Measurements from ENCODE around the gene CHN1.

The CHN1 gene

DNA sequence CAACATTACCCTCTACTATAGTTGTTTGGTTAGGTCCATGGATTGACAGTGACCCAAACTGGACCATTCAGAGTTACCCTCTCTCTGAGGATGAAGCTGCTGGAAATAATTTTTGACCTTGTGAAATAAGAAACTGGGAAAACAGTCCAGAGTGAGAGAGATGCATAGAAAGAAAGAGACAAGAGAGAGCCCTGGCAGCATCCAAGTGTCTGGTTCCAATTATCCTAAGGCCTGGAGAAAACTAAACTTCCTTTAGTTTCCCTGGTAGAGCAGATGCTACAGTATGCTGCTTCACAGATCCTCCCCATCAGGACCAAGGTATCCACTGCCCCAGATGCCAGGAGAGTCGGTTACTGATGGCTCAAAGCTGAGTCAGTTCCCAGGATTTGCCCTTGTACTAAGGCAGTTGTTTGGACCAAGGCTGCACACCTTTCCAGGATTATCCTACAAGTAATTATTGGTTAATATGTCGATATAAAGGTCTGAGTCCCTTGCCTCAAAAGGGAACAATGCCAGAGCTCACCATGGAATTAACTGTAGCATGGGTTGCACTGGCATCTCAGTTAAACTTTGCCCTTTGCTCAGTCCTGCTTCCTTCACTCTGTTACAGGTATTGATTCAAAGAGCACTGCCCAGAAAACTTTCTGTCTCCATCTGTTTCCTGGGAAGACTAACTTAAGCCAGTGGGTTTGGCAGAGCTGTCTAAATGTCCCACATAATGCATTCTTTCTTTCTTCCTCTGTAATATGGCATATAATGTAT is 14.6 kb upstream of the CHN1 start:
- H4K8ac ChIP-seq (ENCODE audit: low read length) = no peak overlapping the region
- no peaks in the 10 kb centered on the region for H3K36me3 ChIP-seq (ENCODE audit: control insufficient read depth in 1 of 2, insufficient read depth in 2 of 2, low read depth in 1 of 2, low read length in 2 of 2)
- H3K4me2 ChIP-seq (ENCODE audit: low read length, poor library complexity, severe bottlenecking) = no peak overlapping the region
- WGBS = 83% methylated on average over 2 of the region's 2 CpGs
- H3K27ac ChIP-seq (ENCODE audit: low read length, poor library complexity, severe bottlenecking) = no peak overlapping the region
- H2AK5ac ChIP-seq (ENCODE audit: low read length, severe bottlenecking) = no peak overlapping the region
- DNase-seq = no peak
- H3K23ac ChIP-seq (ENCODE audit: low read length in 2 of 2) = no peak overlapping the region
- no peak overlapping the region for H3K9ac ChIP-seq (ENCODE audit: low read length)
- no peak overlapping the region for H3K14ac ChIP-seq (ENCODE audit: low read length in 2 of 2)
- no peaks in the 10 kb centered on the region for H3K27me3 ChIP-seq (ENCODE audit: control insufficient read depth in 1 of 2, insufficient read depth in 1 of 2, low read length in 2 of 2)
- H3K9me3 ChIP-seq (ENCODE audit: control insufficient read depth, low read length) = no peaks in the 10 kb centered on the region
- H2BK120ac ChIP-seq (ENCODE audit: low read depth, low read length) = no peak overlapping the region
- H2BK15ac ChIP-seq (ENCODE audit: low read depth, poor library complexity, severe bottlenecking) = no peak overlapping the region
- H3K4me1 ChIP-seq (ENCODE audit: control insufficient read depth, insufficient read depth, low read depth, low read length) = no peaks in the 10 kb centered on the region
- H3K79me1 ChIP-seq (replicated peaks; ENCODE audit: low read length, poor library complexity, severe bottlenecking) = no peaks in the 10 kb centered on the region
- no peak overlapping the region for H2BK12ac ChIP-seq (ENCODE audit: low read length in 2 of 2)
- H3K18ac ChIP-seq (ENCODE audit: low read depth in 1 of 2, low read length in 2 of 2) = no peak overlapping the region
- H2BK5ac ChIP-seq (ENCODE audit: low read depth, low read length, poor library complexity, severe bottlenecking) = no peak overlapping the region
- no peak overlapping the region for H4K91ac ChIP-seq (ENCODE audit: low read length)
- no peak overlapping the region for H2AFZ ChIP-seq (ENCODE audit: low read depth, low read length)
- no peak overlapping the region for H3K4ac ChIP-seq (ENCODE audit: low read depth in 1 of 2, low read length in 2 of 2)
- no peak overlapping the region for H3K4me3 ChIP-seq (ENCODE audit: insufficient read depth in 1 of 2, low read depth in 1 of 2, low read length in 2 of 2)

DNA sequence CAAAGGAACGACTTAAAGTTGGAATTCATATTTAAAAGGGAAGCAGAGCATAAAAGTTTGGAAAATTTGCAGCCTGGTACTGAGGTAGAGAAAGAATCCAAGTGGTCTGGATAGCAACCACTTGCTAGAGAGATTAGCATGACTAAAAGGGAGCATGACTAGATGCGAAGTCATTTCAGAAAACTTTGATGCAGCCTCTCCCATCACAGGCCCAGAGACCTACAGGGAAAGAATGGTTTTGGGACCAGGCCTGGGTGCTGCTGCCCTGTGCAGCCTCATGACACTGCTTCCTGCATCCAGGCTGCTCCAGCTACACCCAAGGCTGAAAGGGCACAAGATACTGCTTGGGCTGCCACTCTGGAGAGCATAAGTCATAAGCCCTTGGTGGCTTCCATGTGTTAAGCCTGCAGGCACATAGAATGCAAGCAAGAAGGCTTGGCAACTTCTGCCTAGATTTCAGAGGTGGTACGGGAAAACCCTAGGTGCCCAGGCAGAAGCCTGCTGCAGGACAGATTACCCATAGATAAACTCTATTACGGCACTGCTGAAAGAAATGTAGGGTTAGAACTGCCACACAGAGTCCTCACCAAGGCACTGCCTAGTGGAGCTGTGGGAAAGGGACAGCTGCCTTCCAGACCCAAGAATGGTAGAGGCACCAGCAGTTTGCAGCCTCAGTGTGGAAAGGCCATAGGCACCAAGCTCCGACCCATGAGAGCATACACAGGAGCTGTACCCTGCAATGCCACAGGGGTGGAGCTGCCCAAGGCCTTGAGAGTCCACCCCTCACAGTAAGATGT is 12.6 kb upstream of the CHN1 start:
- Histone ChIP-seq H3K4me1 (ENCODE audit: control insufficient read depth, insufficient read depth, low read depth, low read length) (no peaks in the 10 kb centered on the region), H2BK15ac (ENCODE audit: low read depth, poor library complexity, severe bottlenecking) (no peak overlapping the region), H3K27me3 (ENCODE audit: control insufficient read depth in 1 of 2, insufficient read depth in 1 of 2, low read length in 2 of 2) (no peaks in the 10 kb centered on the region), H3K9ac (ENCODE audit: low read length) (no peak overlapping the region), H2BK5ac (ENCODE audit: low read depth, low read length, poor library complexity, severe bottlenecking) (no peak overlapping the region), H3K4me2 (ENCODE audit: low read length, poor library complexity, severe bottlenecking) (no peak overlapping the region), H3K4me3 (ENCODE audit: insufficient read depth in 1 of 2, low read depth in 1 of 2, low read length in 2 of 2) (no peak overlapping the region), H3K36me3 (ENCODE audit: control insufficient read depth in 1 of 2, insufficient read depth in 2 of 2, low read depth in 1 of 2, low read length in 2 of 2) (no peaks in the 10 kb centered on the region), H3K23ac (ENCODE audit: low read length in 2 of 2) (no peak overlapping the region), H2BK120ac (ENCODE audit: low read depth, low read length) (no peak overlapping the region), H3K18ac (ENCODE audit: low read depth in 1 of 2, low read length in 2 of 2) (no peak overlapping the region), H2AK5ac (ENCODE audit: low read length, severe bottlenecking) (no peak overlapping the region), H4K8ac (ENCODE audit: low read length) (no peak overlapping the region), H3K4ac (ENCODE audit: low read depth in 1 of 2, low read length in 2 of 2) (no peak overlapping the region), H3K9me3 (ENCODE audit: control insufficient read depth, low read length) (no peaks in the 10 kb centered on the region), H2BK12ac (ENCODE audit: low read length in 2 of 2) (no peak overlapping the region), H3K27ac (ENCODE audit: low read length, poor library complexity, severe bottlenecking) (no peak overlapping the region), H2AFZ (ENCODE audit: low read depth, low read length) (no peak overlapping the region), H3K14ac (ENCODE audit: low read length in 2 of 2) (peak overlapping the region in 1 of 2 experiments; percentile 21), H4K91ac (ENCODE audit: low read length) (no peak overlapping the region), H3K79me1 (replicated peaks; ENCODE audit: low read length, poor library complexity, severe bottlenecking) (no peaks in the 10 kb centered on the region)
- WGBS = 95% methylated on average over 5 of the region's 5 CpGs
- no peak for DNase-seq

GRCh38 chr2:175015340-175015739 is 10.2 kb upstream of the CHN1 start:
- DNase-seq = no peak
- Histone ChIP-seq H3K4me1 (ENCODE audit: control insufficient read depth, insufficient read depth, low read depth, low read length) (no peaks in the 10 kb centered on the region), H3K36me3 (ENCODE audit: control insufficient read depth in 1 of 2, insufficient read depth in 2 of 2, low read depth in 1 of 2, low read length in 2 of 2) (no peaks in the 10 kb centered on the region), H3K14ac (ENCODE audit: low read length in 2 of 2) (no peak overlapping the region), H3K9me3 (ENCODE audit: control insufficient read depth, low read length) (no peaks in the 10 kb centered on the region), H3K79me1 (replicated peaks; ENCODE audit: low read length, poor library complexity, severe bottlenecking) (no peaks in the 10 kb centered on the region), H3K4me2 (ENCODE audit: low read length, poor library complexity, severe bottlenecking) (no peak overlapping the region), H3K4me3 (ENCODE audit: insufficient read depth in 1 of 2, low read depth in 1 of 2, low read length in 2 of 2) (no peak overlapping the region), H3K9ac (ENCODE audit: low read length) (no peak overlapping the region), H2AFZ (ENCODE audit: low read depth, low read length) (no peak overlapping the region), H3K4ac (ENCODE audit: low read depth in 1 of 2, low read length in 2 of 2) (no peak overlapping the region), H2AK5ac (ENCODE audit: low read length, severe bottlenecking) (no peak overlapping the region), H3K27ac (ENCODE audit: low read length, poor library complexity, severe bottlenecking) (no peak overlapping the region), H3K18ac (ENCODE audit: low read depth in 1 of 2, low read length in 2 of 2) (no peak overlapping the region), H2BK120ac (ENCODE audit: low read depth, low read length) (no peak overlapping the region), H3K23ac (ENCODE audit: low read length in 2 of 2) (no peak overlapping the region), H3K27me3 (ENCODE audit: control insufficient read depth in 1 of 2, insufficient read depth in 1 of 2, low read length in 2 of 2) (no peaks in the 10 kb centered on the region), H2BK12ac (ENCODE audit: low read length in 2 of 2) (no peak overlapping the region), H2BK5ac (ENCODE audit: low read depth, low read length, poor library complexity, severe bottlenecking) (no peak overlapping the region), H4K8ac (ENCODE audit: low read length) (no peak overlapping the region), H4K91ac (ENCODE audit: low read length) (no peak overlapping the region), H2BK15ac (ENCODE audit: low read depth, poor library complexity, severe bottlenecking) (no peak overlapping the region)
- 58% methylated on average over 3 of the region's 3 CpGs for WGBS

- Histone ChIP-seq H3K18ac (ENCODE audit: low read depth in 1 of 2, low read length in 2 of 2) (no peak overlapping the region), H3K4me2 (ENCODE audit: low read length, poor library complexity, severe bottlenecking) (no peak overlapping the region), H2AK5ac (ENCODE audit: low read length, severe bottlenecking) (no peak overlapping the region), H3K36me3 (ENCODE audit: control insufficient read depth in 1 of 2, insufficient read depth in 2 of 2, low read depth in 1 of 2, low read length in 2 of 2) (no peaks in the 10 kb centered on the region), H2AFZ (ENCODE audit: low read depth, low read length) (no peak overlapping the region), H3K14ac (ENCODE audit: low read length in 2 of 2) (no peak overlapping the region), H4K91ac (ENCODE audit: low read length) (no peak overlapping the region), H3K23ac (ENCODE audit: low read length in 2 of 2) (no peak overlapping the region), H3K9me3 (ENCODE audit: control insufficient read depth, low read length) (no peaks in the 10 kb centered on the region), H3K4ac (ENCODE audit: low read depth in 1 of 2, low read length in 2 of 2) (no peak overlapping the region), H2BK12ac (ENCODE audit: low read length in 2 of 2) (no peak overlapping the region), H3K27me3 (ENCODE audit: control insufficient read depth in 1 of 2, insufficient read depth in 1 of 2, low read length in 2 of 2) (peaks cover 5 to 7% of the 10 kb centered on the region in 2 experiments), H3K27ac (ENCODE audit: low read length, poor library complexity, severe bottlenecking) (no peak overlapping the region), H2BK120ac (ENCODE audit: low read depth, low read length) (no peak overlapping the region), H2BK5ac (ENCODE audit: low read depth, low read length, poor library complexity, severe bottlenecking) (no peak overlapping the region), H3K4me1 (ENCODE audit: control insufficient read depth, insufficient read depth, low read depth, low read length) (no peaks in the 10 kb centered on the region), H3K9ac (ENCODE audit: low read length) (no peak overlapping the region), H3K4me3 (ENCODE audit: insufficient read depth in 1 of 2, low read depth in 1 of 2, low read length in 2 of 2) (no peak overlapping the region), H3K79me1 (replicated peaks; ENCODE audit: low read length, poor library complexity, severe bottlenecking) (no peaks in the 10 kb centered on the region), H2BK15ac (ENCODE audit: low read depth, poor library complexity, severe bottlenecking) (no peak overlapping the region), H4K8ac (ENCODE audit: low read length) (no peak overlapping the region)
- 60% methylated on average over 1 of the region's 2 CpGs for WGBS
- DNase-seq = no peak
Observed at GRCh38 chr2:175012516-175012915, 7.3 kb upstream of the CHN1 start.
